Naive thymus-derived CD8-positive, alpha-beta T cell (primary cell): Measurements from ENCODE around the gene HECTD2. TPM values are rescaled to one million over a fixed set of nuclear protein-coding genes. Genes with fewer than 3 reads are reported as not detected.
"Not testable (repeated sequence)": the region's sequence is repeated elsewhere in the genome, so short reads cannot be mapped to it uniquely, and the experiment has no call there.

Source experiments
- ATAC-seq, 2 donors: fragments of 150-1000 bp; cut with Tn5 transposase in 1 of 2; sonication (Bioruptor Pico), chemical (Tn5 transposase) in 1 of 2; 1 replicate in 1 of 2; 2 replicates in 1 of 2; pipeline ENCODE4 v1.10.0; 2021; ENCODE audit warnings: mild to moderate bottlenecking in 2 of 2, moderate library complexity in 2 of 2
- POLR2A ChIA-PET: fragments of 350-600 bp; sonication (Branson Sonifier 250); formaldehyde crosslinking; loops from one replicate; lab custom pipeline; 2021; ENCODE audit warnings: antibody characterized with exemption; lab: Charles Lee
- DNase-seq, 10 donors: peaks; one replicate each; pipeline versions ENCODE4 v3.0.0 to v3.0.0-alpha.2; 2020 to 2022
- H3K27ac Mint-ChIP-seq, 10 donors: one replicate each; pipeline ENCODE4 v1.8.0; 2020 to 2022; ENCODE audit warnings: mild to moderate bottlenecking in 10 of 10, mixed read lengths in 10 of 10, moderate library complexity in 4 of 10, inconsistent platforms in 1 of 10
- H3K27me3 Mint-ChIP-seq, 5 donors: one replicate each; pipeline ENCODE4 v1.8.0; 2021 to 2022; ENCODE audit warnings: mixed read lengths in 5 of 5
- H3K36me3 Mint-ChIP-seq, 3 donors: one replicate each; pipeline ENCODE4 v1.8.0; 2020 to 2022; ENCODE audit warnings: mixed read lengths in 3 of 3, mild to moderate bottlenecking in 2 of 3, inconsistent platforms in 1 of 3
- H3K4me1 Mint-ChIP-seq, 4 donors: one replicate each; pipeline ENCODE4 v1.8.0; 2021 to 2022; ENCODE audit warnings: mixed read lengths in 4 of 4
- H3K4me3 Mint-ChIP-seq, 10 donors: one replicate each; pipeline ENCODE4 v1.8.0; 2020 to 2022; ENCODE audit warnings: mild to moderate bottlenecking in 10 of 10, mixed read lengths in 10 of 10, moderate library complexity in 6 of 10, inconsistent platforms in 1 of 10
- H3K9me3 Mint-ChIP-seq, 9 donors: one replicate each; pipeline ENCODE4 v1.8.0; 2020 to 2022; ENCODE audit warnings: mixed read lengths in 9 of 9, mild to moderate bottlenecking in 3 of 9, inconsistent platforms in 1 of 9, moderate library complexity in 1 of 9
- polyA plus RNA-seq, 3 donors: library from polyadenylated mRNA; unstranded; fragments of 300-500 nt; fragmentation: Illumina TruSeq; gene quantifications; one replicate each; pipeline ENCODE4 v1.2.3, GENCODE V29; 2021
- total RNA-seq, 8 experiments: library from RNA in 2 of 8; stranded (reverse) in 2 of 8; gene quantifications; one replicate each; pipeline ENCODE4 v1.2.3 and lab custom pipeline; 2021 to 2026

The HECTD2 gene
- total and polyA plus RNA-seq, 5 experiments from 2014 or later = 0.35 to 6.7 (median 0.62) TPM

GRCh38 chr10:91385306-91386085 lies 24.6 kb upstream of the HECTD2 start:
- Mint-ChIP-seq H3K4me1 (peaks cover 4 to 7% (median 6%) of the 10 kb centered on the region in 4 donors), H3K4me3 (no peak overlapping the region), H3K9me3 (no peaks in the 10 kb centered on the region), H3K36me3 (no peaks in the 10 kb centered on the region), H3K27me3 (peaks cover 31 to 83% (median 35%) of the 10 kb centered on the region in 5 donors), H3K27ac (no peak overlapping the region)
- ATAC-seq (no peak), DNase-seq (no peak)
- POLR2A ChIA-PET = interaction anchor here (1.2 kb wide), 1 partner anchor 24 kb away, joined by 4 read pairs; the partner anchor contains the start of gene HECTD2

- peak overlapping the region in 2 of 10 donors; percentile 15 to 45 for H3K27ac Mint-ChIP-seq
- H3K4me3 Mint-ChIP-seq = peak overlapping the region in 6 of 10 donors; percentile 17 to 44 (median 25)
- POLR2A ChIA-PET = interaction anchor here (0.8 kb wide), 1 partner anchor 18 kb away, joined by 3 read pairs; no protein-coding TSS in a partner anchor
Measured at GRCh38 chr10:91389636-91390512, 20.3 kb upstream of the HECTD2 start.

GRCh38 chr10:91390513-91390825 lies 19.7 kb upstream of the HECTD2 start:
- not testable (repeated sequence) for DNase-seq, H3K36me3 Mint-ChIP-seq, ATAC-seq, H3K4me3 Mint-ChIP-seq, H3K4me1 Mint-ChIP-seq, H3K9me3 Mint-ChIP-seq, H3K27ac Mint-ChIP-seq
- POLR2A ChIA-PET = interaction anchor here (0.8 kb wide), 1 partner anchor 17 kb away, joined by 3 read pairs; no protein-coding TSS in a partner anchor
- H3K27me3 Mint-ChIP-seq = peaks cover 17 to 45% (median 25%) of the 10 kb centered on the region in 5 donors

More at GRCh38 chr10:91389636-91390512, 20.3 kb upstream of the HECTD2 start:
- peaks cover 17 to 50% (median 25%) of the 10 kb centered on the region in 5 donors for H3K27me3 Mint-ChIP-seq
- peaks cover 0 to 6% (median 3%) of the 10 kb centered on the region in 4 donors for H3K4me1 Mint-ChIP-seq
- H3K9me3 Mint-ChIP-seq = no peaks in the 10 kb centered on the region
- ATAC-seq (peak; percentile 95 to 98), DNase-seq (peak in 6 of 10 donors; percentile 24 to 73 (median 66))
- H3K36me3 Mint-ChIP-seq = no peaks in the 10 kb centered on the region

GRCh38 chr10:91391920-91392319 lies 18.2 kb upstream of the HECTD2 start:
- H3K36me3 Mint-ChIP-seq = no peaks in the 10 kb centered on the region
- DNase-seq = no peak
- peaks cover 14 to 45% (median 28%) of the 10 kb centered on the region in 5 donors for H3K27me3 Mint-ChIP-seq
- H3K9me3 Mint-ChIP-seq = no peaks in the 10 kb centered on the region
- peaks cover 0 to 6% (median 3%) of the 10 kb centered on the region in 4 donors for H3K4me1 Mint-ChIP-seq
- POLR2A ChIA-PET = no interaction called here
- no peak for ATAC-seq
- no peak overlapping the region for H3K4me3 Mint-ChIP-seq
- no peak overlapping the region for H3K27ac Mint-ChIP-seq

GRCh38 chr10:91406322-91406721 lies 3.8 kb upstream of the HECTD2 start:
- no peaks in the 10 kb centered on the region for H3K36me3 Mint-ChIP-seq
- no peak overlapping the region for H3K4me3 Mint-ChIP-seq
- H3K27me3 Mint-ChIP-seq = peaks cover 0 to 2% (median 0%) of the 10 kb centered on the region in 5 donors
- DNase-seq (no peak), ATAC-seq (no peak)
- POLR2A ChIA-PET = no interaction called here
- H3K27ac Mint-ChIP-seq = no peak overlapping the region
- no peaks in the 10 kb centered on the region for H3K9me3 Mint-ChIP-seq
- H3K4me1 Mint-ChIP-seq = peaks cover 3 to 12% (median 9%) of the 10 kb centered on the region in 4 donors

- H3K27me3 Mint-ChIP-seq = peaks cover 0 to 6% (median 0%) of the 10 kb centered on the region in 5 donors
- DNase-seq (peak in 4 of 10 donors; percentile 3 to 67 (median 27)), ATAC-seq (peak; percentile 24 to 38)
- peaks cover 3 to 14% (median 9%) of the 10 kb centered on the region in 4 donors for H3K4me1 Mint-ChIP-seq
- H3K4me3 Mint-ChIP-seq = peak overlapping the region; percentile 85 to 93 (median 89)
- POLR2A ChIA-PET = interaction anchor here (0.7 to 2.0 kb wide), 9 partner anchors 13 to 1439 kb away, joined by 3 to 11 read pairs (median 4); partner anchors contain the start of genes EXOC6 and KIF11
- H3K9me3 Mint-ChIP-seq = no peaks in the 10 kb centered on the region
- H3K27ac Mint-ChIP-seq = peak overlapping the region; percentile 76 to 97 (median 88)
- H3K36me3 Mint-ChIP-seq = no peaks in the 10 kb centered on the region
Measured at GRCh38 chr10:91409069-91409868, 875 bp upstream of the HECTD2 start.

- Mint-ChIP-seq H3K4me1 (peaks cover 3 to 16% (median 11%) of the 10 kb centered on the region in 4 donors), H3K4me3 (peak overlapping the region; percentile 69 to 94 (median 89)), H3K27ac (peak overlapping the region; percentile 75 to 91 (median 84)), H3K36me3 (no peaks in the 10 kb centered on the region), H3K27me3 (peaks cover 0 to 6% (median 0%) of the 10 kb centered on the region in 5 donors), H3K9me3 (no peaks in the 10 kb centered on the region)
- DNase-seq (peak in 2 of 10 donors; percentile 9 to 33), ATAC-seq (no peak)
- POLR2A ChIA-PET = interaction anchor here (1.5 to 1.7 kb wide), 3 partner anchors 25 to 513 kb away, joined by 3 to 6 read pairs (median 4); partner anchors contain the start of gene BTAF1
Measured at GRCh38 chr10:91410638-91411371, 661 bp downstream of the HECTD2 start.

- H3K9me3 Mint-ChIP-seq = no peaks in the 10 kb centered on the region
- H3K4me1 Mint-ChIP-seq = peaks cover 3 to 20% (median 12%) of the 10 kb centered on the region in 4 donors
- POLR2A ChIA-PET = interaction anchor here (1.5 kb wide), 1 partner anchor 512 kb away, joined by 3 read pairs; the partner anchor contains the start of gene BTAF1
- peaks cover 0 to 6% (median 0%) of the 10 kb centered on the region in 5 donors for H3K27me3 Mint-ChIP-seq
- ATAC-seq (no peak), DNase-seq (no peak)
- H3K27ac Mint-ChIP-seq = peak overlapping the region in 3 of 10 donors; percentile 33 to 88 (median 38)
- H3K36me3 Mint-ChIP-seq = no peaks in the 10 kb centered on the region
- peak overlapping the region; percentile 22 to 94 (median 87) for H3K4me3 Mint-ChIP-seq
Measured at GRCh38 chr10:91411621-91412020, 1.5 kb downstream of the HECTD2 start.

- Mint-ChIP-seq H3K4me3 (no peak overlapping the region), H3K36me3 (no peaks in the 10 kb centered on the region), H3K27me3 (peaks cover 0 to 6% (median 0%) of the 10 kb centered on the region in 5 donors), H3K27ac (no peak overlapping the region), H3K4me1 (peaks cover 3 to 20% (median 12%) of the 10 kb centered on the region in 4 donors), H3K9me3 (no peaks in the 10 kb centered on the region)
- POLR2A ChIA-PET = no interaction called here
- no peak for ATAC-seq
- DNase-seq = no peak
Measured at GRCh38 chr10:91412354-91413087, 2.4 kb downstream of the HECTD2 start.

GRCh38 chr10:91415816-91416215 lies 5.7 kb downstream of the HECTD2 start:
- Mint-ChIP-seq H3K27ac (no peak overlapping the region), H3K36me3 (no peaks in the 10 kb centered on the region), H3K27me3 (peaks cover 0 to 6% (median 0%) of the 10 kb centered on the region in 5 donors), H3K9me3 (no peaks in the 10 kb centered on the region), H3K4me3 (no peak overlapping the region), H3K4me1 (peaks cover 0 to 11% (median 5%) of the 10 kb centered on the region in 4 donors)
- no peak for ATAC-seq
- DNase-seq = peak in 3 of 10 donors; percentile 12 to 16 (median 14)
- POLR2A ChIA-PET = no interaction called here
